Large intestine (tissue), 3 donors: ENCODE measurements around the gene TAF4. TPM values are rescaled to one million over a fixed set of nuclear protein-coding genes. Genes with fewer than 3 reads are reported as not detected.

Source experiments
- DNase-seq, 2 donors: peaks; one replicate each; pipeline versions ENCODE4 v3.0.0 to v3.0.0-alpha.2; 2013
- H3K27ac ChIP-seq: one replicate; pipeline ENCODE4 v1.5.1; 2013; ENCODE audit warnings: low read length
- H3K27me3 ChIP-seq: 2 replicates; pipeline ENCODE4 v1.6.1; 2013; ENCODE audit warnings: low read length; ENCODE audit not compliant: control insufficient read depth, insufficient read depth
- H3K36me3 ChIP-seq: 2 replicates; pipeline ENCODE4 v1.6.1; 2013; ENCODE audit warnings: low read length; ENCODE audit not compliant: control insufficient read depth, insufficient read depth
- H3K4me1 ChIP-seq: one replicate; pipeline ENCODE4 v1.6.1; 2013; ENCODE audit warnings: low read length; ENCODE audit not compliant: control insufficient read depth, insufficient read depth
- H3K4me3 ChIP-seq: one replicate; pipeline ENCODE4 v1.5.1; 2013; ENCODE audit warnings: low read length
- H3K9me3 ChIP-seq: one replicate; pipeline ENCODE4 v1.6.1; 2013; ENCODE audit warnings: mild to moderate bottlenecking, low read depth, low read length, moderate library complexity; ENCODE audit not compliant: control insufficient read depth
- WGBS: methylation state at CpG from one replicate; pipeline ENCODE4 v1.1.5; 2013; ENCODE audit warnings: low lambda C conversion rate; ENCODE audit not compliant: insufficient coverage; 5-methylcytosine and 5-hydroxymethylcytosine counted together
- polyA plus RNA-seq: library from polyadenylated mRNA; unstranded; fragments of 120-200 nt; gene quantifications from one replicate; pipeline ENCODE4 v1.2.1, GENCODE V29; 2013

Gene TAF4
- polyA plus RNA-seq, 1 donor = 17.4 TPM

GRCh38 chr20:62043131-62043914, 22.4 kb downstream of the TAF4 start:
- no peak for DNase-seq
- 80% methylated on average over 1 of the region's 17 CpGs for WGBS
- H3K27me3 ChIP-seq = no peaks in the 10 kb centered on the region
- H3K4me1 ChIP-seq = peaks cover 2% of the 10 kb centered on the region
- H3K9me3 ChIP-seq = no peaks in the 10 kb centered on the region
- no peaks in the 10 kb centered on the region for H3K36me3 ChIP-seq
- no peak overlapping the region for H3K27ac ChIP-seq
- H3K4me3 ChIP-seq = no peak overlapping the region

GRCh38 chr20:62042025-62042820, 23.5 kb downstream of the TAF4 start:
- no CpG with 5 or more reads among the region's 22 CpGs for WGBS
- H3K9me3 ChIP-seq = peaks cover 6% of the 10 kb centered on the region
- H3K36me3 ChIP-seq = no peaks in the 10 kb centered on the region
- H3K4me1 ChIP-seq = peaks cover 2% of the 10 kb centered on the region
- H3K27me3 ChIP-seq = no peaks in the 10 kb centered on the region
- no peak overlapping the region for H3K27ac ChIP-seq
- DNase-seq = no peak
- H3K4me3 ChIP-seq = no peak overlapping the region

GRCh38 chr20:62040933-62041332, 24.7 kb downstream of the TAF4 start:
- H3K4me1 ChIP-seq = peaks cover 2% of the 10 kb centered on the region
- no peaks in the 10 kb centered on the region for H3K27me3 ChIP-seq
- no peak overlapping the region for H3K27ac ChIP-seq
- H3K36me3 ChIP-seq = no peaks in the 10 kb centered on the region
- WGBS = no CpG with 5 or more reads among the region's 13 CpGs
- H3K9me3 ChIP-seq = peaks cover 6% of the 10 kb centered on the region
- no peak for DNase-seq
- H3K4me3 ChIP-seq = no peak overlapping the region

GRCh38 chr20:62040381-62040922, 25.2 kb downstream of the TAF4 start:
- WGBS = 95% methylated on average over 7 of the region's 25 CpGs
- no peak for DNase-seq
- no peaks in the 10 kb centered on the region for H3K27me3 ChIP-seq

GRCh38 chr20:62039738-62040137, 25.9 kb downstream of the TAF4 start:
- H3K4me3 ChIP-seq = no peak overlapping the region
- 100% methylated on average over 1 of the region's 6 CpGs for WGBS
- no peak overlapping the region for H3K27ac ChIP-seq
- H3K4me1 ChIP-seq = peaks cover 2% of the 10 kb centered on the region
- H3K27me3 ChIP-seq = no peaks in the 10 kb centered on the region
- H3K9me3 ChIP-seq = peaks cover 6% of the 10 kb centered on the region
- no peaks in the 10 kb centered on the region for H3K36me3 ChIP-seq
- no peak for DNase-seq

More at GRCh38 chr20:62040381-62040922, 25.2 kb downstream of the TAF4 start:
- no peaks in the 10 kb centered on the region for H3K36me3 ChIP-seq
- H3K4me3 ChIP-seq = no peak overlapping the region
- H3K4me1 ChIP-seq = peaks cover 2% of the 10 kb centered on the region
- peaks cover 6% of the 10 kb centered on the region for H3K9me3 ChIP-seq
- no peak overlapping the region for H3K27ac ChIP-seq

- no peaks in the 10 kb centered on the region for H3K36me3 ChIP-seq
- H3K9me3 ChIP-seq = peaks cover 8% of the 10 kb centered on the region
- no peaks in the 10 kb centered on the region for H3K4me1 ChIP-seq
- no CpG with 5 or more reads among the region's 13 CpGs for WGBS
- H3K4me3 ChIP-seq = no peak overlapping the region
- no peak for DNase-seq
- H3K27ac ChIP-seq = no peak overlapping the region
- no peaks in the 10 kb centered on the region for H3K27me3 ChIP-seq
These were observed 32.9 kb downstream of the TAF4 start for GRCh38 chr20:62032609-62033368.

- H3K27me3 ChIP-seq = no peaks in the 10 kb centered on the region
- no peak for DNase-seq
- no peaks in the 10 kb centered on the region for H3K36me3 ChIP-seq
- no CpG with 5 or more reads among the region's 15 CpGs for WGBS
- no peak overlapping the region for H3K4me3 ChIP-seq
- peaks cover 3% of the 10 kb centered on the region for H3K9me3 ChIP-seq
- no peak overlapping the region for H3K27ac ChIP-seq
- H3K4me1 ChIP-seq = no peaks in the 10 kb centered on the region
These were observed 34.1 kb downstream of the TAF4 start for GRCh38 chr20:62031462-62032092.

- no peak overlapping the region for H3K27ac ChIP-seq
- H3K9me3 ChIP-seq = peaks cover 3% of the 10 kb centered on the region
- WGBS = 100% methylated on average over 1 of the region's 14 CpGs
- H3K36me3 ChIP-seq = no peaks in the 10 kb centered on the region
- H3K27me3 ChIP-seq = no peaks in the 10 kb centered on the region
- no peak overlapping the region for H3K4me3 ChIP-seq
- no peak for DNase-seq
- H3K4me1 ChIP-seq = peaks cover 4% of the 10 kb centered on the region
These were observed 34.7 kb downstream of the TAF4 start for GRCh38 chr20:62030834-62031434.

- Histone ChIP-seq H3K4me3 (no peak overlapping the region), H3K36me3 (no peaks in the 10 kb centered on the region), H3K27me3 (no peaks in the 10 kb centered on the region), H3K27ac (no peak overlapping the region), H3K9me3 (peaks cover 3% of the 10 kb centered on the region), H3K4me1 (peaks cover 4% of the 10 kb centered on the region)
- no peak for DNase-seq
- WGBS = 100% methylated on average over 2 of the region's 9 CpGs
These were observed 35.3 kb downstream of the TAF4 start for GRCh38 chr20:62030357-62030756.
